CD4-positive, alpha-beta T cell treated with Interleukin-6 at 100 ng/mL for 8 hours (primary cell): ENCODE results near the gene SOS1.

ENCODE experiments used
- DNase-seq: peaks from one replicate; pipeline ENCODE4 v3.0.0-alpha.2; 2020; ENCODE audit warnings: mixed read lengths, low spot score

The SOS1 gene

GRCh38 chr2:39024833-39025232, 96.0 kb downstream of the SOS1 start:
- DNase-seq, result no peak

- DNase-seq, result no peak
Observed at GRCh38 chr2:39023649-39024048, 97.2 kb downstream of the SOS1 start.

GRCh38 chr2:39022642-39023235, 98.1 kb downstream of the SOS1 start:
- no peak for DNase-seq

- DNase-seq, result no peak
Observed at GRCh38 chr2:39020383-39020782, 100.5 kb downstream of the SOS1 start.

GRCh38 chr2:39018638-39019037, 102.2 kb downstream of the SOS1 start:
- no peak for DNase-seq

- DNase-seq, result no peak
Observed at GRCh38 chr2:39017334-39017733, 103.5 kb downstream of the SOS1 start.

- DNase-seq, result no peak
Observed at GRCh38 chr2:39015424-39015823, 105.4 kb downstream of the SOS1 start.

- DNase-seq, result no peak
Observed at GRCh38 chr2:39013871-39014270, 107.0 kb downstream of the SOS1 start.

GRCh38 chr2:39008665-39009064, 112.2 kb downstream of the SOS1 start:
- no peak for DNase-seq

- no peak for DNase-seq
Observed at GRCh38 chr2:39007875-39008504, 112.9 kb downstream of the SOS1 start.

GRCh38 chr2:39000552-39000951, 120.3 kb downstream of the SOS1 start:
- no peak for DNase-seq

GRCh38 chr2:38997781-38998180, 123.1 kb downstream of the SOS1 start:
- no peak for DNase-seq

- DNase-seq, result no peak
Observed at GRCh38 chr2:38991899-38992298, 129.0 kb downstream of the SOS1 start.

- no peak for DNase-seq
Observed at GRCh38 chr2:38988716-38989115, 132.1 kb downstream of the SOS1 start.

GRCh38 chr2:38982498-38982897, 138.4 kb downstream of the SOS1 start:
- no peak for DNase-seq

GRCh38 chr2:38981670-38982357, 139.0 kb downstream of the SOS1 start:
- DNase-seq, result no peak

GRCh38 chr2:38981003-38981669, 139.7 kb downstream of the SOS1 start:
- no peak for DNase-seq

- no peak for DNase-seq
Observed at GRCh38 chr2:38978908-38979307, 141.9 kb downstream of the SOS1 start.

- no peak for DNase-seq
Observed at GRCh38 chr2:38978296-38978903, 142.5 kb downstream of the SOS1 start.

GRCh38 chr2:38977047-38977446, 143.8 kb downstream of the SOS1 start:
- no peak for DNase-seq

GRCh38 chr2:38975042-38975441, 145.8 kb downstream of the SOS1 start:
- DNase-seq, result no peak

GRCh38 chr2:38973266-38973665, 147.6 kb downstream of the SOS1 start:
- no peak for DNase-seq

- DNase-seq, result no peak
Observed at GRCh38 chr2:38971377-38971776, 149.5 kb downstream of the SOS1 start.
